HG02798 (cell line): ENCODE results near the gene HDHD2.
A peak's percentile ranks its signal among the peaks of the same experiment; 100 is the strongest.
"Not testable (repeated sequence)": the region's sequence is repeated elsewhere in the genome, so short reads cannot be mapped to it uniquely, and the experiment has no call there.

Experiments used
- ATAC-seq: cut with Tn5 transposase; IDR thresholded peaks from one replicate; pipeline ENCODE4 v1.9.1; 2021; ENCODE audit warnings: mild to moderate bottlenecking; ENCODE audit not compliant: unreplicated experiment, poor library complexity

The HDHD2 gene

GRCh38 chr18:47150029-47150823, at the start of gene HDHD2:
Gene HDHD2, minus strand, starts transcription at chr18:47150500. Its CDS starts 14,061 bp downstream, at chr18:47136439.
- peak; percentile 95 for ATAC-seq

- not testable (repeated sequence) for ATAC-seq
These were observed 45.7 kb upstream of the HDHD2 start for GRCh38 chr18:47195961-47196360.

- no peak for ATAC-seq
These were observed 41.7 kb upstream of the HDHD2 start for GRCh38 chr18:47191961-47192360.

DNA sequence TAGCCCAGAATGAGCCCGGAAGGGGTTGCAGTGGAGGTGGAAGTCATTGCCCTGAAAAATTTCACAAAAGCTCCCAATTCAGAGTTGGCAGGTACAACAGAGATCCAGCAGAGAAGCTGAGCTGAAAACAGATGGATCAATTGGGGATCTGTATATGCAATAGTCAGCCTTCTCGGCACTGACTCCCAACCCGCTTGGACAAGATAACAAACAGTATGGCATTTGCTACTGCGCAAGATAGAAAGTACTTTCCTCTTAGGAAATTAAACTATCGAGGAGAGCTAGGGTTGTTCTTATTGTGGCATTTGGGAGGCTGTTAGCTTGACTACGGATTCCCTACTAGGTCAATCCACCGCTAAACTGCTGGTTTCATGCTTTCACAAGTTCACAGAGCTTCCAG, 37.4 kb upstream of the HDHD2 start:
- ATAC-seq = no peak

- ATAC-seq = no peak
These were observed 34.2 kb upstream of the HDHD2 start for GRCh38 chr18:47184419-47185050.

DNA sequence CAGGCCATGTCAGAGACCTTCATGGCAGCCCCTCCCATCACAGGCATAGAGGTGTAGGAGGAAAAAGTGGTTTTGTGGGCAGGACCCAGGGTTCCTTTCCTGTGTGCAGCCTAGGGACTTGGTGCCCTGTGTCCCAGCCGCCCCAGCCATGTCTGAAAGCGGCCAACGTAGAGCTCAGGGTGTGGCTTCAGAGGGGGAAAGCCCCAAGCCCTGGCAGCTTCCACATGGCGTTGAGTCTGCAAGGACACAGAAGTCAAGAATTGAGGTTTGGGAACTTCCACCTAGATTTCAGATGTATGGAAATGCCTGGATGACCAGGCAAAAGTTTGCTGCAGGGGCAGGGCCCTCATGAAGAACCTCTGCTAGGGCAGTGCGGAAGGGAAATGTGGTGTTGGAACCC, 31.9 kb upstream of the HDHD2 start:
- not testable (repeated sequence) for ATAC-seq

DNA sequence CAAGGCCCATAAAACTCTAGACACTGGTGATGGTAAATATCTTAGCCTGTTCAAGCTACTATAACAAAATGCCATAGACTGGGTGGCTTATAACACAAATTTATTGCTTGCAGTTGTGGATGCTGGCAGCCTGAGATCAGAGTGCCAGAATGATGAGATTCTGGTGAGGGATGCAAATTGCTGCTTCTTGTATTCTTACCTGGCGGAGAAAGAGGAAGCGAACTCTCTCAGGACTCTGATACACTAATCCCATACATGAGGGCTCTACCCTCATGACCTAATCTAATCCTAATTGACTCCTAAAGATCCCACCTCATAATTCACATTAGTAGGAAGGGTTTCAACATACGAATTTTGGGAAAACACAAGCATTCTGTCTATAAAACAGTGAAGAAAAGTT, 30.5 kb upstream of the HDHD2 start:
- ATAC-seq = no peak

- ATAC-seq = no peak
These were observed 29.2 kb upstream of the HDHD2 start for GRCh38 chr18:47179520-47179919.

DNA sequence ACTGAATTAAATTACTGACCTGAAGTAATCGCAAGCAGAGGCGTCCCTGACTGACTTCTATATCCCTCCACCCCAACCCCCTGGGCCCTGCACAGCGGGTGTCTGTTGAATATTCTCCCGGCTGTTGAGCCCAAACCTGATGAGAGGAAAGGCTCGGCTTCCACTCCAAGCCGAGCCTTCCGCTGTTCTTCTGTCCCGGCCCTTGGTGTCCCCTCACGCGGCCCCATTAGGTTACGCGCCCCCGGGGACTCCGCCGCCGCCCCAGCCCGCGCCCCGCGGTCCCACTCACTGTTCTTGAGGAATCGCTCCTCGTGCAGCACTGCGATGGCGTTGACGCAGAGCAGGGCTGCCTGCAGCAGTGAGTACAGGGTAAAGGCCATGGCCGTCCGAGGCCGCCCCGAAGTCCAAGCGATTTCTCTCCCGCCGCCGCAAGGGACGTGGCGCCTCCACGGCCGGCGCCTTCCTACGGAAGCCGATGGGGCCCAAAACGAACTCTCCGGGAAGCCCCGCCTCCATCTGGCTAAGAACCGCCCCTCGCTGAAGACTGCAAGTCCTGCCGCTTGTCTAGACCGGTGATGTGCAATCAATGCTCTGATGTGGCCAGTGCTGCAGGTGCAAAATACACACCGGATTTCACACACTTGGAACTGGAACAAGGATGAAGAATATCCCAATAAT, 25.7 kb upstream of the HDHD2 start, which contains the start of gene IER3IP1:
IER3IP1 (minus strand) TSS at position 467 of the 678 bp plus-strand sequence; CDS start at position 380, 87 bp downstream.
- peak; percentile 94 for ATAC-seq

DNA sequence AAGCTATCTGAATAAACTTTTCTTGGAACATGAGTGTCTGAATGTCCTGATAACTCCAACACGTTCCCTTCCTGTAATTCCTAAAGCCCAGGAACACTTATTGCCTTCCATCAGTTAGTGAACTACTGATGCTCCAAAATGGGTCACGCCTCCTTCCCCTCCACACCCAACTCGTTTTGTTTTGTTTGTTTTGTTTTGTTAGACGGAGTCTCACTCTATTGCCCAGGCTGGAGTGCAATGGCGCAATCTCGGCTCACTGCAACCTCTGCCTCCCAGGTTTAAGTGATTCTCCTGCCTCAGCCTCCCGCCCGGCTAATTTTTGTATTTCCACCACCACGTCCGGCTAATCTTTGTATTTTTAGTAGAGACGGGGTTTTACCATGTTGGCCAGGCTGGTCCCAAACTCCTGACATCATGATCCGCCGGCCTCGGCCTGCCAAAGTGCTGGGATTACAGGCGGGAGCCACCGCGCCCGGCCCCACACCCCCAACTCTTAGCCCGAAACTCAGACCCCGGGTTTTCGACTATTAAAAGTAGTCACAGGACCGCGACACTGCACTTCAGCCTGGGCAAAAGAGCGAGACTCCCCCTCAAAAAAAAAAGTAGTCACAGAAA, 25.1 kb upstream of the HDHD2 start:
- ATAC-seq = no peak

DNA sequence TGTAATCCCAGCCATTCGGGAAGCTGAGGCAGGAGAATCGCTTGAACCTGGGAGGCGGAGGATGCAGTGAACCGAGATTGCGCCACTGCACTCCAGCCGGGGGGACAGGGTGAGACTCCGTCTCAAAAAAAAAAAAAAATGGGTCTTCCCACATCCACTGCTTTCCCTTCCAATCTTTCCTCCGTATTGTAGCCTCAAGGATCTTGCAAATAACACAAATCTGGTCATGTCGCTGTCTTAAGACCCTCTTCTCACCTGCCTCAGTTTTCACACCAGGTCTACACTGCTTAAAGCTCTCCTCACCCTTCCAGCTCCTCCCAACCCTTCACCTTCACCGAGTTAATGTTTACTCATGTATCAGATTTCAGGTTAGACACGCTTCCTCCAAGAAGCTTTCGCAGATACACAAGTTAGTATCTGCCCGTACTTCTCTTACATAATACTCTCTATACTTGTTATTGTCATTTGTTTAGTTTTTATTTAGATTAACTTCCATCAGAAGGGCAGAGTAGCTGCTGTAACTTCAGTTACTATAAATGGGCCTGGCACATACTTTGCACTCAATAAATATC, 24.3 kb upstream of the HDHD2 start:
- ATAC-seq = no peak

DNA sequence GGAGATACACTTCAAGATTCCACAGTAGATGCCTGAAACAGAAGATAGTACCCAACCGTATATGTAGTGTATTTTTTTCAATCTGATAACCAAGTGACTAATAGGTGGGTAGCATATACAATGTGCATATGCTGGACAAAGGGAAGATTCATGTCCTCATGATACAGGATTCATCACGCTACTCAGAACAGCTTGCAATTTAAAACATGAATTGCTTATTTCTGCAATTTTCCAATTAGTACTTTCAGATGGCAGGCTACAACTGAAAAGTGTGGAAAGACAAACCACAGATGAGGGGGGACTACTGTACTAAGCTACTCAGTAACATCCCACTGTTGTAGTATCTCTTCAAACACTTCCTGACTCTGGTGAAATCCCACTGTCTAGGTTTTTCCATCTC, 22.2 kb upstream of the HDHD2 start:
- no peak for ATAC-seq

GRCh38 chr18:47168913-47169312, 18.6 kb upstream of the HDHD2 start:
- no peak for ATAC-seq

GRCh38 chr18:47168509-47168908, 18.2 kb upstream of the HDHD2 start:
- ATAC-seq = no peak

DNA sequence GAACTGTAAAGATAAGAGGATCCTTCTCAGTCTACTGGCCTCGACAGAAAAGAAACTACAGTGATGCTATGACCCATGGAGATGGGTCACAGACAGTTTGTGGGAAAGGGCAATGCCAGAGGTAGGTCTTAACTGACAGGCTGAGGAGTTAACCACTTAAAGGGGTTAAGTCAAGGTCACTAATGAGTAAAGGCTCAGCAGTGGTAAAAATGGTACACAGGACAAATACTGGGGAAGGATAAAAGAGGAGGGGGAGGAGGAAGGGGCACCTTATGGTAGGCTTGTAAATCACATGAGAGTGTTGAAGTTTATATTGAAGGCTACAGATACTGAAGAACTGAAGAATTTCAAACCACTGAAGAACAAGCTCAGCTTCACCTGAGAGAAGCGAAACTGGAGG, 16.0 kb upstream of the HDHD2 start:
- ATAC-seq = no peak

DNA sequence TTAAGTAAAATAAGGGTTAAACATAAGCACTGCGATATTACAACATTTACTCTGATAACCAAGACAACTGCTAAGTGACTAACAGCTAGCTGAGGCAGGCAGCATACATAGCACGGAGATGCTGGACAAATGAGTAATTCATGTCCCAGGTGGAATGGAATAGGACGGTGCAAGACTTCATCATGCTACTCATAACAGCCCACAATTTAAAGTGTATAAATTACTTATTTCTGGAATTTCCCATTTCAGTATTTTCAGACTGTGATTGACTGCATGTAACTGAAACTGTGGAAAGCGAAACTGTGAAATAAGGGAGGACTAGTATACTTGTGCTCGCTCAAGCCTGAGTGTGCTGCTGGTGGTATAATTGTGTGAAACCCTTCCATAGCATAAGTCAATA, 12.9 kb upstream of the HDHD2 start:
- peak; percentile 87 for ATAC-seq

DNA sequence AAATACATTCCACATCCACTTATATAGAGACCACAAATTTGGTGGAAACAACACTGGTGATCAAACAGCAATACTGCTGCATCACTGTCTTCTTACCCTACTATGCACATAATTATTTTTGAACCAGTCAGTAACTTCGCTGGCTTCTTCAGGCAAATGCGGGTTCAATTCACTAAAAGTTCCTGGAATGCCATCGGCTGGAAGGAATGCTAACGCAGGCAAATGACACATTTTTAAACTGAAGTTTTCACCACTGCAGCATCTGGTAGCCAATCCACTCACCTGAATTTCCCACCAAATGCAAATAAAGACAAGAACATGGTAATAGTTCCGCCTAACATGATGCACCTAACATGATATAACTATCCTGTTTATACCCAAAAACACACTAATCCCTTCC, 10.0 kb upstream of the HDHD2 start:
- ATAC-seq = no peak

DNA sequence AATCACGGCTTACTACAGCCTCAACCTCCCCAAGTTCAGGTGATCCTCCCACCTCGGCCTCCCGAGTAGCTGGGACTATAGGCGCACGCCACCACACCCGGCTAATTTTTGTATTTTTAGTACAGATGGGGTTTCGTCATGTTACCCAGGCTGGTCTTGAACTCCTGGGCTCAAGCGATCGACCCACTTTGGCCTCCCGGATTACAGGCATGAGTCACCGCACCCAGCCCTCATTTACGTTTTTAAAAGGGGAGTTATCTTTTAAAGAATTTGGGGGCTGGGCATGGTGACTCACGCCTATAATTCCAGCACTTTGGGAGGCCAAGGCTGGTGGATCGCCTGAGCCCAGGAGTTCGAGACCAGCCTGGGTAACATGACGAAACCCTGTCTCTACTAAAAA, 8.1 kb upstream of the HDHD2 start:
- ATAC-seq = not testable (repeated sequence)

- no peak for ATAC-seq
These were observed 1.1 kb upstream of the HDHD2 start for GRCh38 chr18:47151439-47151838.

DNA sequence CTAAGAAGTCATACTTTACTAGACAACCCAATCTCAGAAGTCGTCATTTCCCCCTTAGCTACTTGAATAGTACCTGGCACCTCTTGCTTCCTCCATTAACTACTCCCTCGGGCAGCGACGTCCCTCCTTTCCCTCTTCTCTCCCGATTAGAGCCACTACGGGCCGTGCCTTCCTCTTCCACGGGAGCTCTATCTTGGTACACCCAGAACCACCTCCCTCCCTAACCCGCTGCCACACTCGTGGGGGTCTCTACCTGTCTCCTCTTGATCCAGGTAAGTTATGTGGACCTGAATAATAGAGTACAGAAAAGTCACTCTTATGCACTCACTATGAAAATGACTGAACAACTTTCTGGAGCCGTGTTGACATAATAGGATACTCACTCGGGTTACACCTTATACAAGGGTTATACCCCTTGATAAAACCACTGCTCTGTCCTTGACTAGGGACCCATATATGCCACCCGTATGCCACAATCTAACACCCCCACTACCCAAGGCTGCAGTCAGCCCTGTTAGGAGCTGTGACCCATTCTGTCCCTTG, 595 bp upstream of the HDHD2 start:
- peak; percentile 8 for ATAC-seq
